Stimulated activated CD8-positive, alpha-beta memory T cell treated with anti-CD3 and anti-CD28 coated beads, Interleukin-15, amount 100 ng/mL, for 48 hours (primary cell): ENCODE data around the gene CDH4.
A peak's percentile ranks its signal among the peaks of the same experiment; 100 is the strongest.
"Not testable (repeated sequence)": the region's sequence is repeated elsewhere in the genome, so short reads cannot be mapped to it uniquely, and the experiment has no call there.

Experiments
- DNase-seq, 2 donors: peaks; one replicate each; pipeline ENCODE4 v3.0.0-alpha.2; 2020; ENCODE audit warnings: low read depth in 2 of 2

Gene CDH4

DNA sequence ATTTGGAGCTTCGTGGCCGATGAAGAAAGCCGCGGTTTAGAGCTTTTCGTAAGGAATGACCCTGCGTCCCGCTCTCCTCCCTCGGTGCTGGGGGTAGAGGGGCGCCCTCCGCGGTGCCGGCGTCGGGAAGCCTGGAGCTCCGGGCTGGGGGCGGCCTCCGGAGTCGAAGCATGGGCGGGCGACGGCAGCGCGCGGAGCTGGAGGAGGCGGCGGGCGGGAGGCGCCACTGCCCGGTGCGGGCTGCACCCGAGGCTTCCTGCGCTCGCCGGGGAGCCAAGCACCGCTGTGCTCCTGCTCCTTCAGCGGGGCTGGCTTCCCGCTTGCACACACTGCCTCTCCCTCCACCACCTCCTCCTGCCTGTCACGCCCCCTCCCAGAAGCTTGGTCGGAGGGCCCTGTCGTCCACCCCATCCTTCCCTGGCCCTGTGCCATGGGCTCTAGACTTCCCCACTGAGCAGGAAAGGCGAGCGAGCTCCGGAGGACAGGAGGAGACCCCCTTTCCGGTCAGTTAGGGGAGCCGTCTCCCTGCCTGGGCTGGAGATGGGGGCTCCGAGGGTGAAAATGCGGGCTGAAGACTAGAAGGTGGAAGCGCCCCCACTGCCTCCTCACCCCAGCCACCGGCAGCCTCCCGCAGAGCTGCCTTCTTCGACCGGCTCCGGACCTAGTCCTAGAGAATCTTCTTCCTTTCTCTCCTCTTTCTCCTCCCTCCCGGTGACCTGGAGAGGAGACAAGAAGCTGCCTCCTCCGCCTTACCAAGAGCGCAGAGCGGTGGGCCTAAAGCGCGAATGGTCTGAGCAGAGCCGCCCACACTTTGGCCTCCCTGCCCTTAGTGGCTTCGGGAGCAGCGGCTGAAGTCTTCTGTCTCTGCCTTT, 1.8 kb downstream of the CDH4 start:
- DNase-seq: no peak

DNA sequence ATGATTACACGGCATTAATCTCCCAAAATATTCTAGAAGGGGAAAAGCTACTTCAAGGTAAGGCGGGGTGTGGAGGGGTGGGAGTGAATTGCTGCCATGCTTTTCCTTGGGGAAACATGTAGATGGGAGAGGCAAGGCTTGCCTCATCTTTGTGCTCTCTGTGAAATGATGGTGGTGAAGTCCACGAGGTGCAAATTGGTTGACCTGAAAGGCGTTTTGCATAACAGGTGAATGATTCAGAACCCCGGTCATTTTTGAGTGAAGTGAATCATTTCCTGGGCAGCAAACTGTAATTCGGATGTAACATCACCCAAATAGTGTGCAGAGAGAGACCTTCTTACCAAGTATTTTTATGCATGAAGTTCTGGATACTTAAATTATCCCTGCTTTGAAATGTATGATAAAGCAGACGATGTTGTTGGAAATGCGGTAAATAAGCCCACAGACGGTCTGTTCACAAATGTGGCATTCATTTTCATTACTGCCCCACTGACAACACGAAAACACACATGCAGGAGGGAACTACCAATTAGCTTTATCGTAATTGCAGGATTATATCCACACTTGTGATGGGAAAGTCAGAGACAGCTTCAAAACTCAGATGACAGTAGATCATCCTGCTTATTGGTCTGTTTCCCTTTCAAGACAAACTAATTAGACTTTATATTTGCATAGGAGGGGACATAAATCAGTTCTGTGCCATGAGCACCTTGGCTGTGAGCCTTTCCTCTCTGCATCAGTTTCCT, 3.0 kb downstream of the CDH4 start:
- no peak for DNase-seq

DNA sequence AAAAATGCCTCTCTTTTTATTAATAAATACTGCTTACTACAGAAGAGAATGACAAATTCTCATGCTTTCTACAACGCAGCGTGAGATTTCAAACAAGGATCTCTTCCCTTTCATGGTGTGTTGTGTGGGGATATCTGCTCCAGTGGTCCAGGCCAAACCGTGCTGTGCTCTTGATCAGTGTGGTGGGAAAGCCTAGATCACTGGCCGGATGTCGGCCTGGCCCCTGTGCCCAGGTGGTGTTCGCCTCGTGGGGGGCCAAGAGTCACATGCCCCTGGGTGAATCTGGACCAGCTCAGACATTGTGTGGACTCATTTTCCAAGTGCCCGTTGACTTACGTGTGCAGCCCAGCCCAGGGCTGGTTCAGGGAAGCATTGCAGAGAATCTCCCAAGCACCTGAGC, 4.3 kb downstream of the CDH4 start:
- DNase-seq: no peak

DNA sequence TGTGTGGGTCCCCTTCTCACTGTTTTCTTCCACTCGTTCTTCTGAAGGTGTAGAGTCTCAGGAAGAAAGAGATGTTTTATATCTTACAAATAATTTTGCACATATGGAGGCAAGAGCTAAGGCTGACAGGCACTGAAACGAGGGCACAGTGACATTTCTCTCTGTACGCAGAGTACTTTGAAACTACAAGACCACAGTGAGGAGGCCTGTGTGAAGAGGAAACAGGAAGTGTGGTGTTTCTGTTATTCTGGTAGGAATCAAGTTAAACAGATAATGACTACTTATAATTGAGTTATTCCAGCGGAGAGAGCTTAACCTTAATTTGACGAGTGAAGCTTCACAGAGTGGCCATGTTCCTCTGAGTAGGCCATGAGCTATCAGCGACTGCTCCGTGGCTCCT, 4.8 kb downstream of the CDH4 start:
- no peak for DNase-seq

DNA sequence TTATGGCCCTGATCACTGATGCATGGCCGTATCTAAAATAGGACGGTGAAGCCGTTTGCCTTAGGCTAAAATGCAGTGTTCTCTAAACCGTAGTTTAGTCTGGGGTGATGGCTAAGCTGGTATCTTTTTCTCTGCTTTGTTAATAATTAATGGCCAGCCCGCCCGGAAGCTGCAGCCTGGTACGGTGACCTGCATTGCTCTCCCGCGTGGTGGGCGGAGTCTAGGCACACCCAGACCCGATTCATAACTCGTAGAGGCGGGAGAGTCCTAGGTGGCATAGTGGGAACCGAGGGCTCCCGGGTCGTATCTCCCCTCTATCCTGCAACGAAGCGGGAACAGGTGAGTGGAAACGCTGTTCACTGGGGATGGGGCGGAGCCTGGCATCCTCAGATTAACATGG, 5.5 kb downstream of the CDH4 start:
- DNase-seq: no peak

DNA sequence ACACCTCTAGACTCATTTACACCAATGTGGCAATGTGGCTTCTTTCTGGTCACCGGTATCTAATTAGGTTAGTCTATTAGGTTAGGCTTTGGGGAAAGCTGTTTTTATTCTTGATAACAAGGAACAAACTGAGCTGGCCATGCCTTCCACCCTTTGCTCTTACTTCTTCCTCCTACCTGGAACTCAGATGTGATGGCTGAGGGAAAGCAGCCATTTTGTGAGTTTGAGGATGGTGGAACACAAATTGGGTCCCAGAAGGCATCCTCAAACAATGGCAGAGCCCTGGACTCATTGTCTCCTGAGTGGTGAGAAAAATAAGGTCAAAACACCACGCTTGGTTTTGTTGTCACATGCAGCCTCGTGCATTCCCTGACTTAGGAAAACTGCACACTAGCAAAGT, 7.7 kb downstream of the CDH4 start:
- DNase-seq: no peak

DNA sequence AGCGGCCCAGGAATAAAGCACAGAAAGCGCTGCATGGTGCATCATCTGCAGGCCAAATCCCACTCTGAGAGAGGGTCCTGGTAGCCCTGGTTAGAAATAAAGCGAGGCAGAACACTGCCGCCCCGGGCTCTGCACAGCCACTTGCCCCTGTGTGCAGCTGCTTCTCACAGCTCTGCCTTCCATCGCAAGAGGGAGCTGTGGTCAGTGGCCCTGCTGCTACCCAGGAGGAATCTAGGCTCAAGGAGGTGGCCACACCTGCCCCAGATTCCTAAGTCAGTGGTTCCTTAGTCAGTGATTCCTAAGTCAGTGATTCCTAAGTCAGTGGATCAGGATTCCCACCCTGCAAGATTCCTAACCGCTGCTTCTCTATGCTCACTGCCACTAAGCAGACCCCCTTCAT, 8.8 kb downstream of the CDH4 start:
- no peak for DNase-seq

DNA sequence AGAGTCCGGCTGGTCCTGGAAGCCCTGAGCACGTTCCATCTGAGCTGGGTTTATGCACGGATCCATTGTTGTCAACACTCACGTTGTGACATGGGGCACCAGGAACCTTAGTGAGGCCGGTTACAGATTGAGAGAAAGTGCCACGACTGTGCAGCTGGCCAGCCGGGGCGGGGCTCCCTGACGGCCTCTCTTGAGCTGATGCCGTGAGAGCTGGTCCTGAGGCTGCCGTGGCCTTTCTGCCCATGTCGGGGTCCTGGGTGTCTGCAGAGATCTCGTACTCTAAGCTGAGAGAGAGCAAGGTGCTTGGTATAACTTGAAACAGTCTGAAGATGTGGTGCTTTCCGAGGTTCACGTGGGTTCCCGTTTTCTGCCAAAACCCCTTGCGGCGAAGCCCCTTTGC, 10.0 kb downstream of the CDH4 start:
- DNase-seq: no peak

DNA sequence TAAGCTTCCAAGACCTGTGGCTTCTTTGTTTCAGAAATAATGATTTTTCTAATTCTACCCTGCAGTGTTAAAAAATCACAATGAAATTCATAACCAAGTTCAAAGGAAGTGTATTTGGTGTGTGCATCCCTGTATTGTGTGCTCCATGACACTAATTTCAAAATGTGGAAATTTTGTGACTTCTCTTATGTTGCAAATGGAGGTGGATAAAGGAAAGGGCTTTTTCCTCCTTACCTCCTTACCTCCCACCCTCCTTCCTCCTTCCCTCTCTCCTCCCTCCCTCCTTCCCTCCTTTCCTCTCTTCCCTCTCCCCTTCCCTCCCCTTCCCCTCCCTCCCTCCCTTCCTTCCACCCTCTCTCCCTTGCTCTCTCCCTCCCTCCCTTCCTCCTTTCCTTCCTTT, 10.5 kb downstream of the CDH4 start:
- DNase-seq: no peak

DNA sequence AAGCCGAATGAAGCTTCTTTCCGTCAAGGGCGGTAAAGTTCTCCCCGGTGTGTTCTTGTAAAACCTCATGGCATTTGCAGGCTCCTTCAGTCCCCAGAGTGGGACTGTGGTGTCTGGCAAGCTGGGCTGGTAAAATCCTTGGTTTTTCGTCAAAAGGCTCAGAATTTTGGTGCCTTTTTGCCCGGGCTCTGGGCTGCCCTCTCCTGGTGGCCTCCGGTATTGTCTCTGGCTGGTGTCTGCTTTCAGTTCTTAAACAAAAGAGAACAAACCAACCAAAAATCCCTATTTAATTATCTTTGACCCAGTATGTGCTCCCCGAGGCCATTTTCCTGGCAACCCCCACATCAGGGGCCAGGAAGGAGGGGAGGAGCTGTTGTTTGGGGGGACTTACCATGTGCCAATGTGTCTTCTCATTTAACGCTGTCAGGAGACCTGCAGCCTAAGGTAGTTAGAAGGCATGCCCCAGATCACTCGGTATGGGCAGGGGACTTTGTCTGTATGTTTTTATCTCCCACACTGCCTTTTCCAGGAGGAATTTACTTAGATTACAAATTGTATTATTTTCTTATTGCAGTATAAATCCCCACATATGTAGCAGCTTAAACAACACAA, 11.1 kb downstream of the CDH4 start:
- peak in 1 of 2 donors; percentile 8 for DNase-seq

DNA sequence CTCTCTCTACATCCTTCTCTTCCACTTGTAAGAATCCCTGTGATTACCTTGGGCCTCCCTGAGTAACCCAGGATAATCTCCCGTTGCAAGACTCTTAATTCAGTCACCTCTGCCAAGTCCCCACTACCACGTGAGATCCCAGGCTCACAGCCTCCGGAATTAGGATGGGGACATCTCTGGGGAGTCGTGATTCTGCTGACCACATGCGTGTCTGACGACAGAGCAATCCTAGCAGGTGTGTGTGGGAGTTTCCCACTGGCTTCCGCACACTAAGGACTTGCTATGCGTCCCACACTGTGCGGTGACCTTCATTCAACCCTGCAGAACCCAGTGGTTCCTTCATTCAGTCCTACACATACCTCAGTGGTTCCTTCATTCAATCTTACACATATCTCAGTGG, 11.9 kb downstream of the CDH4 start:
- DNase-seq: no peak

DNA sequence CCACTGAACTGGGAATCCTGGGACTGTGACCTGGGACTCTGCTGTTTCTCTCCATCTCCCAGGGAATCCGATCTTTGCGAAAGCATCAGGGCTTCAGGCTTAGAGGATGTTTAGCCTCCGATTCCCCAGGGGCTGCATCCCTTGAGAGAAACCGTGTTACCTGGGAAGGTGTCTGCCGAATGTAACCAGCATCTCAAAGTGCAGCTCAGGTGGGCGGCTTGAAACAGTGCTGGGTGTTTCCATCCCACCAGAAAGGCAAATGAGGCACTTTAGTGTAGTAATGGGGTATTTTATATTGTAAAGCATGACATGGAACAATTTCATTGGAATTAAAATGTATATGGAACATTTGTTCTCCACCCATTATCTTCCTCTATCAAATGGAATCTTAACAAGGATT, 15.2 kb downstream of the CDH4 start:
- DNase-seq: no peak

DNA sequence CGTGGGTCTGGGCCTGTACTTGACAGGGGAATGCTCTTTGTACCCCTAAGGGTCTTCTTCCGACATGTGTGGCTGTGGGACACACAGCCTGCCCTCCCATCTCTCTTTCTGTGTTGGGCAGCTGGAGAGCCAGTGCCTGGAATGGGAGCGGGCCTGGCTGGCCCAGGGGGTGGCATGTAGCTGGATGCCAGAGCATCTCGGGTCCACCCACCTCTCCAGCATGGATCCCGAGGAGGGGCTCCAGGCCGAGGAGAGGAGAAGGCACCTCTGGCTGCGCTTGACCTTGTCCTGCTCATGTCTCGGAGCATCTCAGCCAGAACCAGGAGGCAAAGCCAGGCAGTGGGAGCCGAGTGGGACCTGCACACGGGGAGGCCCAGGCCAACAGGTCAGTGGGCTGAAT, 16.0 kb downstream of the CDH4 start:
- no peak for DNase-seq

DNA sequence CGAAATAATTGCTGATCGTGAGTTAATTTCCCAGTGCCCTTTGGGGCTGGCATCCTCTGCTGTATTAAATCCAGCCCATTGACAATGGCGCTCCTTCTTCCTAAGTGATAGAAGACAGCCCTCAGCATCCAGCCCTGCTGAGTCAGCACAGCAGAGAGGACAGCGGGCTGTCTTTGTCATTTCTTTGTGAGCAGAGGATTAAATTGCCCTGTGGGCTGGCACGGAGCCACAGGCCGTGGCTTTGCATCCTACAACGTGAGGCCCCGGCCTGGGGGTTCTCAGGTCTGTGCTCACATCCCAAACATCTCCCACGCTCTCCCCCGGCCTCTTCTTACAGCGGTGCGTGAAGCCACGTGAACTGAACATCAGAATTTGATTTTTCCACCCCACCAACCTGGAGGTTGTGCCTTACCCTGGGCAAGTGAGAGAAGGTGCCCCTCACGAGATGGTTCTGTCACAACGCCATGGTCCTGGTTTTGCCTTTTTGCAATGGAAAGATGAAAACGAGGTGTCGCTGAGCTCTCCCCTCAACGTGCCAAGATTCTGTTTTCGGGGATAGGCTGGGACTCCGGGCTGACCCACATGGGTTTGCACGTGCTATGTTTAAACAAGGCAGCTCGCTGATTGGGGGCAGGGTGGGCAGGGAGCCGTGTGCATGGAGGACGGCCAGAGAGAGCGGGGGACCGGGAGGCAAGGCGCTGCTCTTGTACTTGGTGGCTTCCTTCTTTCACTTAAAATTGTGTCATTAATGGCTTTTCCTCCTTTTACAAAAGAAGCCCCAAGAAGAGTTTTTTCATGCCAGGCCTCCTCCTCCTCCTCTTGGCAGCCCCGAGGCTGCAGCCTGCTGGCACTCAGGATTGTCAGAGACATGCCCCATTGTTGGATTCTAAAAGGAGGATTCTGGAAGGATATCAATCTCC, 19.5 kb downstream of the CDH4 start:
- DNase-seq: no peak

DNA sequence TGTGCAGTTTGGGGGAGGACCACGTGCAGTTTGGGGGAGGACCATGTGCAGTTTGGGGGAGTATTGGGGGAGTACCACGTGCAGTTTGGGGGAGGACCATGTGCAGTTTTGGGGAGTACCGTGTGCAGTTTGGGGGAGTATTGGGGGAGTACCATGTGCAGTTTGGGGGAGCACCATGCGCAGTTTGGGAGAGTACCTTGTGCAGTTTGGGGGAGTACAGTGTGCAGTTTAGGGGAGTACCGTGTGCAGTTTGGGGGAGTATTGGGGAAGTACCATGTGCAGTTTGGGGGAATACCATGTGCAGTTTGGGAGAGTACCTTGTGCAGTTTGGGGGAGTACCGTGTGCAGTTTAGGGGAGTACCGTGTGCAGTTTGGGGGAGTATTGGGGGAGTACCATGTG, 21.0 kb downstream of the CDH4 start:
- DNase-seq: not testable (repeated sequence)

DNA sequence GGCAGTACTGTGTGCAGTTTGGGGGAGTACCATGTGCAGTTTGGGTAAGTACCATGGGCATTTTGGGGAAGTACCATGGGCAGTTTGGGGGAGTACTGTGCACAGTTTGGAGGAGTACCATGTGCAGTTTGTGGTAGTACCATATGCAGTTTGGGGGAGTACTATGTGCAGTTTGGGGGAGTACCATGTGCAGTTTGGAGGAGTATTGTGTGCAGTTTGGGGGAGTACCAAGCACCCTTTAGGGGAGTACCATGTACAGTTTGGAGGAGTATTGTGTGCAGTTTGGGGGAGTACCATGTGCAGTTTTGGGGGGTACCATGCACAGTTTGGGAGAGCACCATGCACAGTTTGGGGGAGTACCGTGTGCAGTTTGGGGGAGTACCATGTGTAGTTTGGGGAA, 21.6 kb downstream of the CDH4 start:
- not testable (repeated sequence) for DNase-seq

DNA sequence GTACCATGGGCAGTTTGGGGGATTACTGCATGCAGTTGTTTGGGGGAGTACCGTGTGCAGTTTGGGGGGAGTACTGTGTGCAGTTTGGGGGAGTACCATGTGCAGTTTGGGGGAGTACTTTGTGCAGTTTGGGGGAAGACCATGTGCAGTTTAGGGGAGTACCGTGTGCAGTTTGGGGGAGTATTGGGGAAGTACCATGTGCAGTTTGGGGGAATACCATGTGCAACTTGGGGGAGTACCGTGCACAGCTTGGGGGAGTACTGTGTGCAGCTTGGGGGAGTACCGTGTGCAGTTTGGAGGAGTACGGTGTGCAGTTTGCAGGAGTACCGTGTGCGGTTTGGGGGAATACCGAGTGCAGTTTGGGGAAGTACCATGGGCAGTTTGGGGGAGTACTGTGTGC, 22.3 kb downstream of the CDH4 start:
- DNase-seq: no peak

DNA sequence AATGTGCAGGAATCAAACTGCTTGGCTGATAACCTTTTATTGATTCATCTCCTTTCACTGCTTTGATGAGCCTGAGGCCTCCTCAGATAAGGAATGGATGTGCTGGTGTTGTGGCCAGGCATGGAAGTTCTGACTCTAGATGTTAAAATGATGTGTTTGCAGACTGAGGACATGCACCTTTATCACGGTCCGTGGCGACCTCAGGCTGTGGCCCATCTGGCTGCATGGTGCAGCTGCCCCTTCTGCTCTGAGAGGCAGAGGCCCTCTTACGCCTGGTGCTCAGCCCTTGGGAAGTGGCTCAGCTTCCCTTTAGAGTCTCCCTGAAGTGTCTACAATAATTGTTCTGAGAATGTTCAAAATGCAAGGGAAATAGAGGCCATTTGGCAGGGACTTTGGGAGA, 26.2 kb downstream of the CDH4 start:
- no peak for DNase-seq

DNA sequence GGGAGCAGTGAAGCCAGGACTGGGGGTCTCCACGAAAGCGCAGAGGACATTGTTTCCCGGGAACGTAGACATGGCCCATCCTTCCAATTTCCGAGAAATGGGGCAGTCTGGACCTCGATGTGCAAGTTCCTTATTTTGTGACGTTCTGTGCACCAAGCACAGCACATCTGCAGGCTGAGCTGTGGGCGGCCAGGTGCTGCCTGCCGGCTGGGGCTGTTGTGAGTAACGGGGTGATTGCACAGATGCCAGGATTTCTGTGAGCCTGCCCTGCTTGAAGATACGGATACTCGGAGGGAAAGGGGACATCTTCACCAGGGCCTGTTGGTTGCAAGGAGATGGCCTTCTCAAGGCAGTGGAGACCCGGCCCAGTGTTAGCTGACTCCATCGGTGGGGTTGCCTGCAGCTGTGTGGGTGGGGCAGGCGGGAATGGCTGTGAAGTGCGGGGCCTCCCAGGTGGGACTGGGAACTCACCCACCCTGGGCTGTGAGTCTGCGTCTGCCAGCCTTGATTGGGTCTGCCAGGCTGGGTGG, 27.6 kb downstream of the CDH4 start:
- DNase-seq: no peak

DNA sequence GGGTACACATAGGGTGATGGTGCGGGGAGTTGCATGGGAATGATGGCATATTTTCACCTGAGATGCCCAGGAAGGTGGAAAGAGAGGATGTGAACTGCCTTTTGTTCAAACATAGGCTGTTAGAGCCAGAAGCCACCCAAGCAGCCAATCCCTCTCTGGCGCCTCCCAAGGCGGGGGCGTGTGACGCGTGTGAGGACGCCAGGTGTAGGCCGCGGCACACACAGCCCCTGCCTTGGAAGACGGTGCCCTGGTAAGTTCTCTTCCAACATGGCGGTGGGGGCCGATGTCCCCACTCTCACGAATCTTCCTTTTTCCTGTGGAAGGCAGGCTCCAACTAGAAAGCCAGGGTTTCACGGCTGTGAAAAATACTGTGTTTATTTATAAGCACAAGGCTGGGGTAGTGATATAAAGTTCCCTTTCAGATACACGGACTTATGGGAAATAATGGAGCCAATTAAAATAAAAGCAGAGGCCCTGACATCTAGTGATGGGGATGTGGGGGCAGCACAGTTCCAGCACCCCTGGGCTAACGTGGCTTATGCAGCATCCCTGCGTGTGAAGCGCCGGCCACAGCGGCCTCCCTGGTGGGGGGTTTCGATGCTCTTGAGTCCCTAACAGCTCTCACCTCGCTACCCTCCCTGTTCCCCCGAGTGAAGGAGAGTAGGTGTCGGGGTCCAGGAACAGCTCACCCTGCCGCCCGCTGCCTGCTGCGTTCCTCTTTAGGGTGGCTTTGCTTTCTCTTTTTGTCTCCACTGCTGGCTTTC, 28.3 kb downstream of the CDH4 start:
- DNase-seq: no peak

DNA sequence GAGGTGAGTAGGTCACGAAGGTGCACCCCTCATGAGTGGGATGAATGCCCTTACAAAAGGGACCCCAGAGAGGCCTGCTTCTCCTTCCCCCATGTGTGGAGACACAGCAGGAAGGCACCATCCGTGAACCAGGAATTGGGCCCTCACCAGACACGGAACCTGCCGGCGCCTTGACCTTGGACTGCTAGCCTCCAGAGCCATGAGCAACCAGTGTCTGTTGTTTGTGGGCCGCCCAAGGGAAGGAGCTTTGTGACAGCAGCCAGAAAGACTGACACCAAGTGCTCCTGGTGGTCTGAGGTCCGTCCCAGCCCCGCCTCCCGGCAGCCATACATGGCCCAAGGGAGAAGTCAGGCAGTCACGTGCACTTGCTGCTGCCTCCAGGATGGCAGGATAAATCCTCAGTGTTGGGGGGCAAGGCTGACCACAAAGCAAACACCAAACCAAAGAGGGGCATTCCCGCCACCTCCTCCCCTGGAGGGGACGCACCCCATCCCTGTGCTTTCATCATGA, 29.3 kb downstream of the CDH4 start:
- DNase-seq: no peak
